Activated CD4-positive, alpha-beta T cell treated with anti-CD3 and anti-CD28 coated beads, Interleukin-2, amount 10 ng/mL, durations not matched to agents 24 days and 14 days (primary cell): Measurements from ENCODE around the gene HEPH. TPM values are rescaled to one million over a fixed set of nuclear protein-coding genes. Genes with fewer than 3 reads are reported as not detected.

ENCODE experiments used
- DNase-seq: peaks from one replicate; pipeline ENCODE4 v3.0.0; 2022
- H3K27ac Mint-ChIP-seq: one replicate; pipeline ENCODE4 v1.8.0; 2022; ENCODE audit warnings: mild to moderate bottlenecking, mixed read lengths
- H3K27me3 Mint-ChIP-seq: one replicate; pipeline ENCODE4 v1.8.0; 2022; ENCODE audit warnings: mixed read lengths
- H3K36me3 Mint-ChIP-seq: one replicate; pipeline ENCODE4 v1.8.0; 2022; ENCODE audit warnings: low read depth, mild to moderate bottlenecking, mixed read lengths
- H3K4me1 Mint-ChIP-seq: one replicate; pipeline ENCODE4 v1.8.0; 2021; ENCODE audit warnings: mixed read lengths
- H3K4me3 Mint-ChIP-seq: one replicate; pipeline ENCODE4 v1.8.0; 2022; ENCODE audit warnings: mild to moderate bottlenecking, moderate library complexity, mixed read lengths
- H3K9me3 Mint-ChIP-seq: one replicate; pipeline ENCODE4 v1.8.0; 2021; ENCODE audit warnings: mixed read lengths
- intact Hi-C: fragments of 100-400 bp; cut with micrococcal nuclease; formaldehyde crosslinking; loops from one replicate; pipeline ENCODE4 v1.15.1; 2023
- total RNA-seq: library from RNA; stranded (reverse); gene quantifications from 2 replicates; pipeline ENCODE4 v1.2.3, GENCODE V29; 2022

Gene HEPH
- total RNA-seq, 1 donor from 2014 or later, result not detected

DNA sequence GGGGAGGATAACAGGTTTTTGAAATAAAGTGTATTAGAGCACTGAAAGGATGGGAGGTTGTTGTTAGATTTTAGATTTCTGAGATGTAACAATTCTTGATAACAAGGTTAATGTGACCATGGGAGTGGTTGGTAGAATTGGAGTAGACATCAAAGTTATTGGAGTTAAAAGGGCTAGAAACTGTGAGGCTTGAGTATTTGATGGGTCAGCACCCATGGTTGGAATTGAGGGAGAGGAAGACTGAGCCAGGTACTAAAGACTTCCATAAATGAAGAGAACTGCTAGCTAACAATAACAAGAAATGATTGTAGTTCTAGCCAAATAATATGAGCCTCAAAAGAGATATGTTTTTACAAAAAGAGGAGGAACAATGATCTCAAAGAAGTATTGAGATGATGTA is 98.8 kb downstream of the HEPH start:
- no peaks in the 10 kb centered on the region for H3K36me3 Mint-ChIP-seq
- no peaks in the 10 kb centered on the region for H3K9me3 Mint-ChIP-seq

More for the DNA sequence above, 98.8 kb downstream of the HEPH start:
- H3K4me1 Mint-ChIP-seq, result no peaks in the 10 kb centered on the region
- H3K27me3 Mint-ChIP-seq, result no peaks in the 10 kb centered on the region
- H3K27ac Mint-ChIP-seq, result no peak overlapping the region
- no peak overlapping the region for H3K4me3 Mint-ChIP-seq
- no peak for DNase-seq
- intact Hi-C loops, result no loop called here

Other genes starting within 250 kb of the HEPH start
- not detected in 2 replicates for gene VSIG4, start 124.2 kb upstream of the HEPH start, total RNA-seq